GM12878 (cell line): ENCODE results near the gene SMIM17. TPM values are rescaled to one million over a fixed set of nuclear protein-coding genes. Genes with fewer than 3 reads are reported as not detected.

Source experiments
- ATAC-seq: fragments of 200-7000 bp; cut with Tn5 transposase; 3 replicates; pipeline ENCODE4 v1.9.1; 2020; ENCODE audit warnings: mild to moderate bottlenecking, moderate library complexity
- BruUV-seq: library from RNA; stranded (reverse); fragments of 400-500 nt; replicated peaks from 2 replicates; lab custom pipeline; 2021; lab: Mats Ljungman, UMichigan
- CTCF ChIA-PET: fragments of 300-600 bp; sonication (Branson Sonifier 250); formaldehyde crosslinking; extraction: SDS; loops from one replicate; lab custom pipeline; 2021; ENCODE audit warnings: inconsistent platforms; lab: Yijun Ruan, JAX
- POLR2A ChIA-PET: fragments of 350-600 bp; formaldehyde crosslinking; extraction: SDS; loops from one replicate; lab custom pipeline; 2021; ENCODE audit warnings: inconsistent platforms; lab: Charles Lee
- RAD21 ChIA-PET: fragments of 300-600 bp; sonication (Branson Sonifier 250); formaldehyde crosslinking; loops from one replicate; lab custom pipeline; 2023; ENCODE audit warnings: antibody characterized with exemption; ENCODE audit not compliant: unreplicated experiment; lab: Charles Lee
- SMC1A ChIA-PET: fragments of 300-600 bp; sonication (Branson Sonifier 250); formaldehyde crosslinking; loops from one replicate; lab custom pipeline; 2023; ENCODE audit not compliant: unreplicated experiment, uncharacterized antibody; lab: Charles Lee
- DNase-seq: peaks from one replicate; pipeline ENCODE4 v3.0.0-alpha.2; 2011; ENCODE audit warnings: low read depth, low spot score
- FAIRE-seq: peaks from 3 replicates; lab custom pipeline; 2011; peaks lifted over from hg19 to GRCh38; lab: Jason Lieb, UNC
- H2AFZ ChIP-seq: 2 replicates; pipeline ENCODE4 v1.6.0; 2011; ENCODE audit warnings: low read depth, low read length, control low read depth; ENCODE audit not compliant: control insufficient read depth
- H3K27ac ChIP-seq: 2 replicates; pipeline ENCODE4 v1.5.1; 2011; ENCODE audit warnings: control low read depth; ENCODE audit not compliant: control insufficient read depth, insufficient read depth
- H3K27me3 ChIP-seq, 2 experiments: replicated peaks in 1 of 2; 2 replicates each; pipeline versions ENCODE4 v1.6.0 to v1.6.1; 2011; ENCODE audit warnings: low read length in 1 of 2; ENCODE audit not compliant: control insufficient read depth in 2 of 2, insufficient read depth in 2 of 2
- H3K36me3 ChIP-seq, 2 experiments: 2 replicates each; pipeline ENCODE4 v1.5.1; 2011; ENCODE audit warnings: low read length in 1 of 2; ENCODE audit not compliant: control insufficient read depth in 2 of 2, insufficient read depth in 2 of 2
- H3K4me1 ChIP-seq: 2 replicates; pipeline ENCODE4 v1.6.1; 2011; ENCODE audit warnings: mild to moderate bottlenecking, low read length, moderate library complexity, mixed read lengths; ENCODE audit not compliant: control insufficient read depth, insufficient read depth
- H3K4me2 ChIP-seq: 2 replicates; pipeline ENCODE4 v1.6.0; 2011; ENCODE audit warnings: control low read depth; ENCODE audit not compliant: control insufficient read depth, insufficient read depth
- H3K4me3 ChIP-seq: fragments of 200-600 bp; sonication (generic); 2 replicates; pipeline ENCODE4 v1.5.1; 2016
- H3K79me2 ChIP-seq: 2 replicates; pipeline ENCODE4 v1.6.0; 2011; ENCODE audit warnings: low read length; ENCODE audit not compliant: control insufficient read depth, insufficient read depth
- H3K9ac ChIP-seq: 2 replicates; pipeline ENCODE4 v1.8.0; 2011; ENCODE audit warnings: low read length, control low read depth, mixed read lengths; ENCODE audit not compliant: control insufficient read depth, insufficient read depth
- H3K9me3 ChIP-seq: replicated peaks from 3 replicates; pipeline ENCODE4 v1.5.1; 2011; ENCODE audit warnings: mild to moderate bottlenecking, low read length; ENCODE audit not compliant: control insufficient read depth, insufficient read depth
- H4K20me1 ChIP-seq: 2 replicates; pipeline ENCODE4 v1.6.0; 2011; ENCODE audit not compliant: control insufficient read depth, insufficient read depth
- BMI1 ChIP-seq: fragments of 450-650 bp; IDR thresholded peaks from 2 replicates; pipeline ENCODE4 v1.6.1; 2016; ENCODE audit warnings: mild to moderate bottlenecking, moderate library complexity, borderline replicate concordance
- CBX5 ChIP-seq: sonication (generic); IDR thresholded peaks from 2 replicates; pipeline ENCODE4 v1.6.1; 2016; ENCODE audit warnings: low read depth, moderate library complexity, mild to moderate bottlenecking, inconsistent platforms
- EGR1 ChIP-seq, 2 experiments: IDR thresholded peaks; 1 replicate in 1 of 2; 2 replicates in 1 of 2; pipeline ENCODE4 v1.6.1; 2011 to 2012; ENCODE audit warnings: low read depth in 2 of 2, low read length in 2 of 2, borderline replicate concordance in 1 of 2, mild to moderate bottlenecking in 1 of 2, moderate library complexity in 1 of 2
- KLF5 ChIP-seq: fragments of 450-650 bp; IDR thresholded peaks from 2 replicates; pipeline ENCODE4 v1.6.1; 2014; ENCODE audit warnings: mild to moderate bottlenecking; ENCODE audit not compliant: partially characterized antibody
- NFYA ChIP-seq: IDR thresholded peaks from 2 replicates; pipeline ENCODE4 v1.6.1; 2011; ENCODE audit warnings: low read depth, mild to moderate bottlenecking, low read length, improper control_type of control experiment, borderline replicate concordance
- NR2C1 ChIP-seq: fragments of 450-650 bp; IDR thresholded peaks from 2 replicates; pipeline ENCODE4 v1.6.1; 2017; ENCODE audit warnings: antibody characterized with exemption, mild to moderate bottlenecking, moderate library complexity
- PML ChIP-seq: IDR thresholded peaks from 2 replicates; pipeline ENCODE4 v1.6.1; 2012; ENCODE audit warnings: low read length, inconsistent platforms
- RBBP5 ChIP-seq: fragments of 200-600 bp; sonication (generic); conservative IDR thresholded peaks from 2 replicates; pipeline ENCODE4 v1.6.1; 2016
- SMAD5 ChIP-seq: IDR thresholded peaks from 2 replicates; pipeline ENCODE4 v1.6.1; 2016; ENCODE audit warnings: antibody characterized with exemption, low read depth
- STAT1 ChIP-seq: fragments of 450-650 bp; conservative IDR thresholded peaks from 2 replicates; pipeline ENCODE4 v1.6.1; 2014; ENCODE audit warnings: antibody characterized with exemption, mild to moderate bottlenecking
- TCF7 ChIP-seq: IDR thresholded peaks from 2 replicates; pipeline ENCODE4 v1.6.1; 2014; ENCODE audit warnings: antibody characterized with exemption, borderline replicate concordance
- ZNF217 ChIP-seq: fragments of 450-650 bp; IDR thresholded peaks from 2 replicates; pipeline ENCODE4 v1.6.1; 2017; ENCODE audit warnings: antibody characterized with exemption, mild to moderate bottlenecking
- ZNF274 ChIP-seq: IDR thresholded peaks from one replicate; pipeline ENCODE4 v1.8.0; 2011; ENCODE audit not compliant: insufficient read length, insufficient read depth
- WGBS: methylation state at CpG from one replicate; pipeline ENCODE4 v1.1.6; 2016; ENCODE audit warnings: low lambda C conversion rate; ENCODE audit not compliant: insufficient replicate concordance, insufficient coverage; ENCODE audit errors: missing lambda C conversion rate; 5-methylcytosine and 5-hydroxymethylcytosine counted together
- in situ Hi-C: fragments of 300-500 bp; cut with MboI; formaldehyde crosslinking; loops from 9 replicates; pipeline ENCODE4 v1.14.3; 2018; ENCODE audit warnings: mixed read lengths
- intact Hi-C: fragments of 100-400 bp; cut with micrococcal nuclease; formaldehyde crosslinking; loops from one replicate; pipeline ENCODE4 v1.14.2; 2022; ENCODE audit not compliant: unreplicated experiment
- polyA plus RNA-seq, 11 experiments: library from polyadenylated mRNA; depleted of rRNA in 4 of 11; unstranded in 6 of 11; stranded (reverse) in 5 of 11; fragments of >200 nt; fragmentation: Nextera tagmentation in 4 of 11; fragmentation: Illumina TruSeq in 1 of 11; extraction: Ambion mirVana in 4 of 11; extraction: Trizol in 1 of 11; gene quantifications; 1 replicate in 1 of 11; 2 replicates in 10 of 11; pipeline versions ENCODE4 v1.2.1 to v1.2.3, GENCODE V29; 2011 to 2016; ENCODE audit warnings: inconsistent platforms in 2 of 11, missing spikeins in 2 of 11, low read depth in 1 of 11
- total RNA-seq, 4 experiments: library from RNA; depleted of rRNA in 3 of 4; stranded (reverse); fragments of >200 nt in 3 of 4; fragmentation: Illumina TruSeq in 1 of 4; extraction: Trizol in 1 of 4; gene quantifications; 2 replicates each; pipeline versions ENCODE4 v1.2.1 to v1.2.3, GENCODE V29; 2013 to 2021
- TF ChIP-seq, protein P1 (sequence below): fragments of 450-650 bp; formaldehyde crosslinking; IDR thresholded peaks from 2 replicates; pipeline ENCODE4 v1.4.0; 2020; ENCODE audit warnings: mild to moderate bottlenecking, moderate library complexity
- TF ChIP-seq, protein P2 (sequence below): fragments of 450-650 bp; IDR thresholded peaks from 2 replicates; pipeline ENCODE4 v1.6.1; 2014; ENCODE audit warnings: mild to moderate bottlenecking
- TF ChIP-seq, protein P3 (sequence below): fragments of 450-650 bp; IDR thresholded peaks from 2 replicates; pipeline ENCODE4 v1.6.1; 2016; ENCODE audit warnings: mild to moderate bottlenecking, moderate library complexity, borderline replicate concordance

SMIM17 gene
- total and polyA plus RNA-seq, 10 of the 15 experiments (the other 5 are each of a cell fraction or from before 2014, with no cell fraction given): 0.07 to 0.23 (median 0.17) TPM; not detected in 6

DNA sequence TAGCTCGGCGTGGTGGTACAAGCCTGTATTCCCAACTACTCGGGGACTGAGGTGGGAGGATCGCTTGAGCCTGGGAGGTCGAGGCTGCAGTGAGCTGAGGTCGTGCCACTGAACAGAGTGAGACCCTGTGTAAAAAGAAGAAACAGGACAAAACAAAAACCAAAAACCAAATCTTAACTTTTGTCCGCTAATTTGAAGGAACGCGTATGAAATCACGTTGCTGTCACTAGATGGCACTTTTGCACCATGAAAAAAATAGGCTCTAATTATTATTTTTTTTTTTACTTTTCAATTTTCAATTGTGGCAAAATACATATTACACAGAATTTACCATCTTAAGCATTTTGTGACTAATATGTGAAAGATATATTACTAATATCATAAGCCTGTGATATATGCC is 46.2 kb downstream of the SMIM17 start:
- no peak for TF ChIP-seq ZNF217
- no peak for TF ChIP-seq EGR1 (IDR thresholded peaks at IDR 0.05; ENCODE audit: borderline replicate concordance in 1 of 2, low read depth in 2 of 2, low read length in 2 of 2)
- TF ChIP-seq NR2C1: no peak
- TF ChIP-seq KLF5: no peak
- TF ChIP-seq TCF7: no peak
- TF ChIP-seq, protein P1, sequence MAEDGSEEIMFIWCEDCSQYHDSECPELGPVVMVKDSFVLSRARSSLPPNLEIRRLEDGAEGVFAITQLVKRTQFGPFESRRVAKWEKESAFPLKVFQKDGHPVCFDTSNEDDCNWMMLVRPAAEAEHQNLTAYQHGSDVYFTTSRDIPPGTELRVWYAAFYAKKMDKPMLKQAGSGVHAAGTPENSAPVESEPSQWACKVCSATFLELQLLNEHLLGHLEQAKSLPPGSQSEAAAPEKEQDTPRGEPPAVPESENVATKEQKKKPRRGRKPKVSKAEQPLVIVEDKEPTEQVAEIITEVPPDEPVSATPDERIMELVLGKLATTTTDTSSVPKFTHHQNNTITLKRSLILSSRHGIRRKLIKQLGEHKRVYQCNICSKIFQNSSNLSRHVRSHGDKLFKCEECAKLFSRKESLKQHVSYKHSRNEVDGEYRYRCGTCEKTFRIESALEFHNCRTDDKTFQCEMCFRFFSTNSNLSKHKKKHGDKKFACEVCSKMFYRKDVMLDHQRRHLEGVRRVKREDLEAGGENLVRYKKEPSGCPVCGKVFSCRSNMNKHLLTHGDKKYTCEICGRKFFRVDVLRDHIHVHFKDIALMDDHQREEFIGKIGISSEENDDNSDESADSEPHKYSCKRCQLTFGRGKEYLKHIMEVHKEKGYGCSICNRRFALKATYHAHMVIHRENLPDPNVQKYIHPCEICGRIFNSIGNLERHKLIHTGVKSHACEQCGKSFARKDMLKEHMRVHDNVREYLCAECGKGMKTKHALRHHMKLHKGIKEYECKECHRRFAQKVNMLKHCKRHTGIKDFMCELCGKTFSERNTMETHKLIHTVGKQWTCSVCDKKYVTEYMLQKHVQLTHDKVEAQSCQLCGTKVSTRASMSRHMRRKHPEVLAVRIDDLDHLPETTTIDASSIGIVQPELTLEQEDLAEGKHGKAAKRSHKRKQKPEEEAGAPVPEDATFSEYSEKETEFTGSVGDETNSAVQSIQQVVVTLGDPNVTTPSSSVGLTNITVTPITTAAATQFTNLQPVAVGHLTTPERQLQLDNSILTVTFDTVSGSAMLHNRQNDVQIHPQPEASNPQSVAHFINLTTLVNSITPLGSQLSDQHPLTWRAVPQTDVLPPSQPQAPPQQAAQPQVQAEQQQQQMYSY: no peak
- TF ChIP-seq NFYA: no peak
- TF ChIP-seq BMI1: no peak
- no peak for TF ChIP-seq STAT1
- no peak for TF ChIP-seq RBBP5
- TF ChIP-seq, protein P2, sequence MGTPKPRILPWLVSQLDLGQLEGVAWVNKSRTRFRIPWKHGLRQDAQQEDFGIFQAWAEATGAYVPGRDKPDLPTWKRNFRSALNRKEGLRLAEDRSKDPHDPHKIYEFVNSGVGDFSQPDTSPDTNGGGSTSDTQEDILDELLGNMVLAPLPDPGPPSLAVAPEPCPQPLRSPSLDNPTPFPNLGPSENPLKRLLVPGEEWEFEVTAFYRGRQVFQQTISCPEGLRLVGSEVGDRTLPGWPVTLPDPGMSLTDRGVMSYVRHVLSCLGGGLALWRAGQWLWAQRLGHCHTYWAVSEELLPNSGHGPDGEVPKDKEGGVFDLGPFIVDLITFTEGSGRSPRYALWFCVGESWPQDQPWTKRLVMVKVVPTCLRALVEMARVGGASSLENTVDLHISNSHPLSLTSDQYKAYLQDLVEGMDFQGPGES: no peak
- TF ChIP-seq, protein P3, sequence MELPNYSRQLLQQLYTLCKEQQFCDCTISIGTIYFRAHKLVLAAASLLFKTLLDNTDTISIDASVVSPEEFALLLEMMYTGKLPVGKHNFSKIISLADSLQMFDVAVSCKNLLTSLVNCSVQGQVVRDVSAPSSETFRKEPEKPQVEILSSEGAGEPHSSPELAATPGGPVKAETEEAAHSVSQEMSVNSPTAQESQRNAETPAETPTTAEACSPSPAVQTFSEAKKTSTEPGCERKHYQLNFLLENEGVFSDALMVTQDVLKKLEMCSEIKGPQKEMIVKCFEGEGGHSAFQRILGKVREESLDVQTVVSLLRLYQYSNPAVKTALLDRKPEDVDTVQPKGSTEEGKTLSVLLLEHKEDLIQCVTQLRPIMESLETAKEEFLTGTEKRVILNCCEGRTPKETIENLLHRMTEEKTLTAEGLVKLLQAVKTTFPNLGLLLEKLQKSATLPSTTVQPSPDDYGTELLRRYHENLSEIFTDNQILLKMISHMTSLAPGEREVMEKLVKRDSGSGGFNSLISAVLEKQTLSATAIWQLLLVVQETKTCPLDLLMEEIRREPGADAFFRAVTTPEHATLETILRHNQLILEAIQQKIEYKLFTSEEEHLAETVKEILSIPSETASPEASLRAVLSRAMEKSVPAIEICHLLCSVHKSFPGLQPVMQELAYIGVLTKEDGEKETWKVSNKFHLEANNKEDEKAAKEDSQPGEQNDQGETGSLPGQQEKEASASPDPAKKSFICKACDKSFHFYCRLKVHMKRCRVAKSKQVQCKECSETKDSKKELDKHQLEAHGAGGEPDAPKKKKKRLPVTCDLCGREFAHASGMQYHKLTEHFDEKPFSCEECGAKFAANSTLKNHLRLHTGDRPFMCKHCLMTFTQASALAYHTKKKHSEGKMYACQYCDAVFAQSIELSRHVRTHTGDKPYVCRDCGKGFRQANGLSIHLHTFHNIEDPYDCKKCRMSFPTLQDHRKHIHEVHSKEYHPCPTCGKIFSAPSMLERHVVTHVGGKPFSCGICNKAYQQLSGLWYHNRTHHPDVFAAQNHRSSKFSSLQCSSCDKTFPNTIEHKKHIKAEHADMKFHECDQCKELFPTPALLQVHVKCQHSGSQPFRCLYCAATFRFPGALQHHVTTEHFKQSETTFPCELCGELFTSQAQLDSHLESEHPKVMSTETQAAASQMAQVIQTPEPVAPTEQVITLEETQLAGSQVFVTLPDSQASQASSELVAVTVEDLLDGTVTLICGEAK: no peak
- no peak for TF ChIP-seq SMAD5
- TF ChIP-seq ZNF274: no peak
- TF ChIP-seq PML: no peak
- no peak for TF ChIP-seq CBX5
- TF ChIP-seq, all 136 proteins: peak for 0
- no peak for DNase-seq
- ChIA-PET POLR2A (no interaction called here), RAD21 (no interaction called here), SMC1A (no interaction called here), CTCF (no interaction called here)
- in situ Hi-C loops: no loop called here
- Histone ChIP-seq H3K27ac (no peak overlapping the region), H3K4me1 (no peaks in the 10 kb centered on the region), H3K4me2 (no peak overlapping the region), H3K79me2 (no peaks in the 10 kb centered on the region), H4K20me1 (no peaks in the 10 kb centered on the region), H3K4me3 (no peak overlapping the region), H2AFZ (no peak overlapping the region), H3K9me3 (no peaks in the 10 kb centered on the region; the same call in 1 of the 3 replicates), H3K36me3 (no peaks in the 10 kb centered on the region), H3K9ac (no peak overlapping the region), H3K27me3 (no peaks in the 10 kb centered on the region)
- intact Hi-C loops: no loop called here
- 41% methylated on average over 10 of the region's 10 CpGs for WGBS
- FAIRE-seq: no peak
- BruUV-seq: no TSS peak
- ATAC-seq: no peak
